Placental epithelial cell (primary cell): ENCODE data around the gene PON2. TPM values are rescaled to one million over a fixed set of nuclear protein-coding genes. Genes with fewer than 3 reads are reported as not detected.

Source experiments
- total RNA-seq: library from RNA; depleted of rRNA; stranded (reverse); fragments of >200 nt; gene quantifications from 2 replicates; pipeline ENCODE4 v1.2.3, GENCODE V29; 2012

Gene PON2
- total RNA-seq = 130 and 189 TPM in 2 replicates

GRCh38 chr7:95434557-95435421 lies at the start of gene PON2:
PON2 (minus strand) TSS chr7:95435028; CDS start chr7:95434951, 77 bp downstream.

GRCh38 chr7:95396136-95397032 lies 38.4 kb downstream of the PON2 start, which contains the start of gene PON3:
PON3 (minus strand) TSS chr7:95396375; CDS start chr7:95396350, 25 bp downstream.

Other genes starting within 250 kb of the PON2 start
- gene PON1, start 110.5 kb downstream of the PON2 start, total RNA-seq = not detected in 2 replicates
- 3.8 and 5.1 TPM in 2 replicates for gene PON3, start 38.7 kb downstream of the PON2 start, total RNA-seq
- gene ASB4, start 50.9 kb upstream of the PON2 start, total RNA-seq = under 0.01 and 0.65 TPM in 2 replicates
- gene PDK4, start 161.5 kb upstream of the PON2 start, total RNA-seq = not detected in 2 replicates